ENCODE results near the gene ADAM10.

Gene ADAM10

GRCh38 chr15:58715266-58715917 lies 34.1 kb downstream of the ADAM10 start:
- DNase-seq: no peak

GRCh38 chr15:58710701-58711100 lies 38.8 kb downstream of the ADAM10 start:
- no peak for DNase-seq

GRCh38 chr15:58707397-58707796 lies 42.1 kb downstream of the ADAM10 start:
- DNase-seq: no peak

- DNase-seq: no peak
Measured at GRCh38 chr15:58705105-58705504, 44.4 kb downstream of the ADAM10 start.

DNA sequence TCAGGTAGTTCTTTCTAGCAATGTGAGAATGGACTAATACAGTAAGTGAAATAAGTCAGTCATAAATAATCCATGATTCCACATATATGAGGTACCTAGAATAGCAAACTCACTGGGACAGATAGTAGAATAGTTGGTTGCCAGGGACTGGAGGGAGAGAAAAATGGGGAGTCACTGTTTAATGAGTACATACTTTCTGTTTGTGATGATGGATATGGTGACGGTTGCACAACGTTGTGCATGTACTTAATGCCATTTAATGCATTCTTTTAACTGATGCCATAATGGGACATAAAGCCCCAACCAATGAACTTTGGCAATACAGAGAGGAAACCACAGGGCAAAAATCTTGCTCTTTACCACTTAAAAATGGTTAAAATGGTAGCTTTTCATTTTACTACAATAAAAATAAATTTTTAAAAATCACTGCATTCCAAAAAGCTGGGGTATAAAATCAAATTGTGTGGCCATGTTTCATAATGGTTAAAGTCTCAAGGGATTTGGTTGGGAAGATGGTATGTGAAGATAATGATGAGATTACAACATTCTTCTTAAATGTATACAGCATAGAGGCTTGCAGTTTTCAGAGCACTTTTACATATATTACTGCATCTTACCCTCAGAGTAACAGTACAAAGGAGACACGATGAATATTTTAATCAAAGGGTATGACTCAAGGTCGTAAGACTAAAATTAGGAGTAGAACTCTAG lies 45.2 kb downstream of the ADAM10 start:
- DNase-seq: peak; percentile 88

DNA sequence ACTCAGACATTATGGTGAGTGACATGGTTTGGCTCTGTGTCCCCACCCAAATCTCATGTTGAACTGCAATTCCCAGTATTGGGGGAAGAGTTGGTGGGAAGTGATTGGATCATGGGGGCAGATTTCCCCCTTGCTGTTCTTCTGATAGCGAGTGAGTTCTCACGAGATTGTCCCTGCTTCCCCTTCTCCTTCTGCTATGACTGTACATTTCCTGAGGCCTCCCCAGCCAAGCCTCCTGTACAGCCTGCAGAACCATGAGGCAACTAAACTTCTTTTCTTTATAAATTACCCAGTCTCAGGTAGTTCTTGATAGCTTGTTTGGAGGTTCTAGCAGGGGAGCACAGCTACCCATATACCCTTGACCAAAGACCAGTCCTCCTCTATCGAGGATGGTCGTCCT lies 45.9 kb downstream of the ADAM10 start:
- DNase-seq: no peak

DNA sequence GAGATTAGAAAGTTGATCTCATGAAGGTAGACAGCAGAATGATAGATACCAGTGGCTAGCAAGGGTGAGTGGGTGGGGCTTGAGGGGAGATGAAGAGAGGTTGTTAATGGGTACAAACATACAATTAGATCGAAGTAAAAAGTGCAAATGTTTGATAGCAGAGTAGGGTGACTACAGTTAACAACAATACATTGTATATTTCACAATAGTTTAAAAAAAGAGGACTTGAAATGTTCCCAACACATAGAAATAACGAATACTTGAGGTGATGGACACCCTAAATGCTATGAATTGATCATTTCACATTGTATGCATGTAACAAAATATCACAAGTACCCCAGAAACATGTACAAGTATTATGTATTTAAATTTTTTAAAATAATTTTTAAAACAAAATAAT lies 47.3 kb downstream of the ADAM10 start:
- no peak for DNase-seq

GRCh38 chr15:58701376-58701775 lies 48.1 kb downstream of the ADAM10 start:
- DNase-seq: peak; percentile 32

GRCh38 chr15:58699769-58700168 lies 49.7 kb downstream of the ADAM10 start:
- DNase-seq: no peak

GRCh38 chr15:58698887-58699641 lies 50.4 kb downstream of the ADAM10 start:
- DNase-seq: no peak

- no peak for DNase-seq
Measured at GRCh38 chr15:58697220-58697619, 52.3 kb downstream of the ADAM10 start.

- DNase-seq: no peak
Measured at GRCh38 chr15:58696738-58697137, 52.8 kb downstream of the ADAM10 start.

GRCh38 chr15:58694641-58695398 lies 54.7 kb downstream of the ADAM10 start:
- no peak for DNase-seq

GRCh38 chr15:58690703-58691102 lies 58.8 kb downstream of the ADAM10 start:
- no peak for DNase-seq

- DNase-seq: no peak
Measured at GRCh38 chr15:58689646-58690045, 59.9 kb downstream of the ADAM10 start.

DNA sequence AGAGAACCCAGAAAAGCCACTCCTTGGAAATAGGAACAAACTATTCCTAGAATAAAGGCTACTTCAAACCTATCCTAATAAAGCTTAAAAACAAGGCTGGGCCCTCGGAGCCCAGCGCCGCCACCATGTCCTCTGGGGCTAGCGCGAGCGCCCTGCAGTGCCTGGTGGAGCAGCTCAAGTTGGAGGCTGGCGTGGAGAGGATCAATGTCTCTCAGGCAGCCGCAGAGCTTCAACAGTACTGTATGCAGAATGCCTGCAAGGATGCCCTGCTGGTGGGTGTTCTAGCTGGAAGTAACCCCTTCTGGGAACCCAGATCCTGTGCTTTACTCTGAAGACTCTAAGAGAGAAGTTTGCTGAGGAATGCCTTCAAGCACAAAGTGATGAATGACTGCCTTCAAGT lies 63.2 kb downstream of the ADAM10 start:
- no peak for DNase-seq

DNA sequence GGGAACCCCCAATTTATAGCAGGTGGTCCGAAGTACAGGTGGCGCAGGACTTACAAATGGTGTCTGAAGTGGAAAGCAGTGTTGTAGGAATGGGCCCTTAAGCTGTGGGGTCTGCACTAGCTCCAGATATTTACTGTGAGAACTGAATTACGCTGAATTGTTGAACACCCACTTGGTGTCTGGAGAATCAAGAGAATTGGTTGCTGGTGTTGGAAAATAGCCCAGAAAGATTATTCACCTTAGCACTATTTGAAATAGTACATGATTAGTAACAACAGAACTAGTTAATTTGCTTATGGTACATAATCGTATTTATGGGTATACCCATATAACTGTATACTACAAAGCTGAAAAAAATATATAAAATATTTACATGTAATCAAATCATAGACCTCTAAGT lies 64.8 kb downstream of the ADAM10 start:
- DNase-seq: peak; percentile 20

DNA sequence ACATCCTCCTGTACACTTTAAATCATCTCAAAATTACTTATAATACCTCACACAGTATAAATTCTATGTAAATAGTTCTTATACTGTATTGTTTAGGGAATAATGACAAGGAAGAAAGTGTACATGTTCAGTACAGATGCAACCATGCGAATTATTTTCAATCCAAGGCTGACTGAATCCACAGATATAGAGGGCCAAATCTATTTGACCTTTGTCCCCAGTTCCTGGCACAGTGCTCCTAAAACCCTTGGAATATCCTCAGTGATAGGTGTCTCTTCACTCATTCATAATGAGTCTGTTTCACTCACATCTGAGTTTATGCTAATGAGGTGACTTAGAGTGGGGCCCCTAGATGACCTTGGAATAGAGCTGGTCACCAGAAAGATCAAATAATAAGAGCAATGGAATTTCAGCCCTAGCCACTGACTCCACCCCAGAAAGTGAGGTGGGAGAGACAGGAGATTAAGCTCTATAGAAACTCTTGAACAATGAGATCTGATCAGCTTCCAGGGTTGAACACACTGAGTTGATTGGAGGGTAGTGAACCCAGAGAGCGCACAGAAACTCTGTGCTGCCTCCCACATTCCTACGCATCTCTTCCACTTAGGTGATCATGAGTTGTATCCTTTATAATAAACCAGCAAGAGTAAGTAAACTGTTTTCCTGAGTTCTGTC lies 65.3 kb downstream of the ADAM10 start:
- DNase-seq: no peak

GRCh38 chr15:58682234-58682633 lies 67.3 kb downstream of the ADAM10 start:
- DNase-seq: no peak

DNA sequence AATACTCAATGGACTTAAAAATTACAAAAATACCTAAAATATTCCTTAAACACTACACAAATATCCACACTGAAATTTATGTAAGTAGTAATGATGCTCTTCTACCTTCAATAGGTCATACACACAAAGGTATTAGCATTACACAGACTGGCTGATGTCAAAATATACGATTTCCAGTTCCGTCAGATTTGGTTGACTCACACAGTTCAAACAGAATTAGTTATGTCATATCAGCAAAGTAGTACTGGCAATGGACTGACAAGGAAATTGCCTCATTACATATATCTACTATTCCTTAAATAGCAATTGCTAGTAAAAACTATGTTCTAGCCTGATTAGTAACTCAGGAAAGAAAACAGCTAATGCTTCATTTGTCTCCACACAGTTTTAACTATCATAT lies 70.8 kb downstream of the ADAM10 start:
- no peak for DNase-seq

- no peak for DNase-seq
Measured at GRCh38 chr15:58677426-58677825, 72.1 kb downstream of the ADAM10 start.

GRCh38 chr15:58676766-58677165 lies 72.7 kb downstream of the ADAM10 start:
- no peak for DNase-seq

DNA sequence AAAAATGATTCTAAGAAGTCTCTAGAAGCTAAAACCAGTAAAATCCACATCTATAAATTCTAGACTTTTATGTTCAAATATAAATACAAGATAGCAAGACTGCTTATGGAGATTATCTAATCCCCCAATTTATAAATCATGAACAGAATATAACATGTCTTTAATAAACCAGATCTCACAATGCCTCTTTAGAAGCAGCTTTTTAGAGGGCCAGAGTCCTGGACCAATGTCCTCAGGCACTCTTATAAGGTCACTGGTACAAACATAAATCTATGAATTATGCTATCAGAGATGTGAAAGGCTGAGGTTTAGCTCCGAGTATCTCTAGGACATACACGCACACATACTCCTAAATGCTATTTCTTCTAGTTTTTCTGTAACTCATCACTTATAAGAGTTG lies 78.3 kb downstream of the ADAM10 start:
- DNase-seq: no peak

Measured in fibroblast of skin of right biceps (primary cell).